Lower leg skin (tissue), 3 donors: ENCODE measurements around the gene COL3A1.

ENCODE experiments used
- POLR2A ChIP-seq, 2 donors: fragments of 450-650 bp; IDR thresholded peaks; one replicate each; pipeline ENCODE4 v1.6.1; 2016 to 2017; ENCODE audit warnings: antibody characterized with exemption in 2 of 2, mild to moderate bottlenecking in 1 of 2, moderate library complexity in 1 of 2
- TF ChIP-seq, protein P1 (sequence below), 3 donors: fragments of 450-650 bp; IDR thresholded peaks; one replicate each; pipeline ENCODE4 v1.5.1; 2016; ENCODE audit warnings: antibody characterized with exemption in 3 of 3, mild to moderate bottlenecking in 3 of 3, moderate library complexity in 2 of 3

DNA sequence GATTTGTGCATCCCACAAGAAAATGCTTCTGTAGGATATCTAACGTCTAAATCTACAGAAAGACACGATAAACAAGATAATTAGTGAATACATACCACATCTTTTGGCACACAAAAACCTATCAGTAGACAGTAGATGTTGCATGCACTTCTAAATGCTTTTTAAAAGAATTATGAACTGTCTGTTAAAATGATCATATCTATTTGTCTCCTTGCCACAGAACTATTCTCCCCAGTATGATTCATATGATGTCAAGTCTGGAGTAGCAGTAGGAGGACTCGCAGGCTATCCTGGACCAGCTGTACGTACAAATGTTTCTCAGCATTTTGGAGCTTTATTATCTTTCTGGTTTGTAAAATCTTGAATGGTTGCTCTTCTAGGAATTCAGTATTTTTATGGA lies 12.7 kb downstream of the COL3A1 start:
- TF ChIP-seq, protein P1, sequence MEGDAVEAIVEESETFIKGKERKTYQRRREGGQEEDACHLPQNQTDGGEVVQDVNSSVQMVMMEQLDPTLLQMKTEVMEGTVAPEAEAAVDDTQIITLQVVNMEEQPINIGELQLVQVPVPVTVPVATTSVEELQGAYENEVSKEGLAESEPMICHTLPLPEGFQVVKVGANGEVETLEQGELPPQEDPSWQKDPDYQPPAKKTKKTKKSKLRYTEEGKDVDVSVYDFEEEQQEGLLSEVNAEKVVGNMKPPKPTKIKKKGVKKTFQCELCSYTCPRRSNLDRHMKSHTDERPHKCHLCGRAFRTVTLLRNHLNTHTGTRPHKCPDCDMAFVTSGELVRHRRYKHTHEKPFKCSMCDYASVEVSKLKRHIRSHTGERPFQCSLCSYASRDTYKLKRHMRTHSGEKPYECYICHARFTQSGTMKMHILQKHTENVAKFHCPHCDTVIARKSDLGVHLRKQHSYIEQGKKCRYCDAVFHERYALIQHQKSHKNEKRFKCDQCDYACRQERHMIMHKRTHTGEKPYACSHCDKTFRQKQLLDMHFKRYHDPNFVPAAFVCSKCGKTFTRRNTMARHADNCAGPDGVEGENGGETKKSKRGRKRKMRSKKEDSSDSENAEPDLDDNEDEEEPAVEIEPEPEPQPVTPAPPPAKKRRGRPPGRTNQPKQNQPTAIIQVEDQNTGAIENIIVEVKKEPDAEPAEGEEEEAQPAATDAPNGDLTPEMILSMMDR (IDR thresholded peaks at IDR 0.05), result no peak
- TF ChIP-seq POLR2A (IDR thresholded peaks at IDR 0.05), result no peak
